RKO (cell line): ENCODE measurements around the gene POLH.
A peak's percentile ranks its signal among the peaks of the same experiment; 100 is the strongest.

Experiments used
- DNase-seq: peaks from one replicate; pipeline ENCODE4 v3.0.0-alpha.2; 2016; ENCODE audit warnings: low spot score

POLH gene

DNA sequence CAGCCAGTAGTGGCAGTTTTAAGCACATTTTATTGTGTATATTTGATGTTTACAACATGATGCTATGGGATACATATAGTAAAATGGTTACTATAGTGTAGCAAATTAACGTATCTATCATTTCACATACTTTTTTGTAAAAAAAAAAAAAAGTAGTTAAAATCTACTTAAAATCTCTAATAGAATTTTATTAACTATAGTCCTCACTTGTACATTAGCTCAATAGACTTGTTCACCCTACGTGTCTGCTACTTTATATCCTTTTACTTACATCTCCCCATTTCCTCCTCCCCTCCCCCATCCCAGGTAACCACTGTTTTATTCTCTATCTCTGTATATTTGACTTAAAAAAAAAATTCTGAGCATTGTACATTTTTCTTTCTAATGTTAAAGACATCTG is 30.0 kb downstream of the POLH start:
- DNase-seq, result no peak

DNA sequence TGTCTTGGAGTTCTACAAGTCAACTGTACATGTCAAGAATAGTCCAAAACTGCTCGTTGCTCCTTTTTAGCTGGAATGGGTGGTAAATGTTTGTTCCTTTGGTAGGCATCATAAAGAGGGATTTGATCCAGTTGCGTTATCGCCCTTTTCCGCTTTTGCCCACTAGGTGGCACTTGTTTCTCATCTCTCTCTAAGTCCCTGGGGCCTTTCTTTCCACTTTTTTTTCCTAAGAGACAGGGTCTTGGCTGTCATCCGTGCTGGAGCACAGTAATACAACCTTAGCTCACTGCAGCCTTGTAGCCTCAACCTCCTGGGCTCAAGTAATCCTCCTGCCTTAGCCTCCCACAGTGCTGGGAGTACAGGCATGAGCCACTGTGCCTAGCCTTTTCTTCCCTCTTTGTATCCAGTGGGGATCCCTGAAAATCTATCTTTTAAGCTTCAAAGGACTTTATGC is 32.4 kb downstream of the POLH start:
- DNase-seq, result peak; percentile 80

DNA sequence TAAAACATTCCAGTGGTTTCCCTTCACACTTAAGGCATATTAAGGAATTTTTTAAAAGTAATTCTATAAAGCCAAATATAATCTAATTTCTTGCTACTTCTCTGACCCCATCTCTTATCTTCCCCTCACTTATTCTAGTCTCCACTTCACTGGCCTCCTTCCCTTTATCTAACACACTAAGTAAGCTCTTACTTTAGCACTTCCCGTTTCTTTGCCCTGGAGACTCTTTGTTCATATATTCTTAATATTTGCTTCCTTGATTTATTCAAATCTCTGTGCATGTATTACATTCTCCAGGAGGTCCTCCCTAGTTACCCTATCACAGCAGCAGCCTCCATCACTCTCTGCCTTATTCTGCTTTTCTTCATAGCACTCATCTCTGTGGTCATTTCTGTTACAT is 32.8 kb downstream of the POLH start:
- DNase-seq, result no peak

DNA sequence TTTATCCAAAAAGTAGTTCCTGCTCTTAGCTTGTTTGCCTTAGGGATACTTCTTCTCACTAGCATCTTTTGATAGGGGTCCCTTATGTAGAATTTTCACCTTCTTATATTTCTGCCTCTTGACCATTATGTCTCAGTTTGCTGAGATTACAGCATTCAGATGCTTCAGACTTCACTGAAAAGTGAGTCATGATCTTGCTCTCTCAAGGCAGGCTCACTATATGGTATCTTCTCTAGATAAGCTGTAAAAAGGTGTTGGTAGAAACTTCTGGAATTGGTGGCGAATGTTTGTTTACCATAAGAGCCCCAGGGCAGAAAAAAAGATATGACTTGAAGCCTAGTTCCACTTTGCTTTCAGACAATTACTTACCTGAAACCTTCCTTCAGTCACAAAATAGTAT is 33.4 kb downstream of the POLH start:
- DNase-seq, result no peak

DNA sequence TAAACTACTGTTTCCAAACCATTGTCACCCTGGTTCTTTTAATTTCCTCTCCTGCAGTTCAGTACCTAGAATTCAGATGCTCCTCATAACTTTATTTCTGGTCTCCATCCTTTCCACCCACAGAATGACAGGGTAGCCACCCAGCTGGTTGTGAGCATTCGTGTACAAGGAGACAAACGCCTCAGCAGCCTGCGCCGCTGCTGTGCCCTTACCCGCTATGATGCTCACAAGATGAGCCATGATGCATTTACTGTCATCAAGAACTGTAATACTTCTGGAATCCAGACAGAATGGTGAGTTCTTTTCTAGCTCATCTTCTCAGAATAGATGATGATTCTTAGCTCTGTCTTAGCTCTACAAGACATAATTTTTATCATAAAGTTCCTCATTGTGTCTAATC is 34.4 kb downstream of the POLH start:
- DNase-seq, result no peak

DNA sequence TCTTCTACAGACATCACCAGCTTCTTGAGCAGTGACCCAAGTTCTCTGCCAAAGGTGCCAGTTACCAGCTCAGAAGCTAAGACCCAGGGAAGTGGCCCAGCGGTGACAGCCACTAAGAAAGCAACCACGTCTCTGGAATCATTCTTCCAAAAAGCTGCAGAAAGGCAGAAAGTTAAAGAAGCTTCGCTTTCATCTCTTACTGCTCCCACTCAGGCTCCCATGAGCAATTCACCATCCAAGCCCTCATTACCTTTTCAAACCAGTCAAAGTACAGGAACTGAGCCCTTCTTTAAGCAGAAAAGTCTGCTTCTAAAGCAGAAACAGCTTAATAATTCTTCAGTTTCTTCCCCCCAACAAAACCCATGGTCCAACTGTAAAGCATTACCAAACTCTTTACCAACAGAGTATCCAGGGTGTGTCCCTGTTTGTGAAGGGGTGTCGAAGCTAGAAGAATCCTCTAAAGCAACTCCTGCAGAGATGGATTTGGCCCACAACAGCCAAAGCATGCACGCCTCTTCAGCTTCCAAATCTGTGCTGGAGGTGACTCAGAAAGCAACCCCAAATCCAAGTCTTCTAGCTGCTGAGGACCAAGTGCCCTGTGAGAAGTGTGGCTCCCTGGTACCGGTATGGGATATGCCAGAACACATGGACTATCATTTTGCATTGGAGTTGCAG is 37.9 kb downstream of the POLH start:
- DNase-seq, result no peak

DNA sequence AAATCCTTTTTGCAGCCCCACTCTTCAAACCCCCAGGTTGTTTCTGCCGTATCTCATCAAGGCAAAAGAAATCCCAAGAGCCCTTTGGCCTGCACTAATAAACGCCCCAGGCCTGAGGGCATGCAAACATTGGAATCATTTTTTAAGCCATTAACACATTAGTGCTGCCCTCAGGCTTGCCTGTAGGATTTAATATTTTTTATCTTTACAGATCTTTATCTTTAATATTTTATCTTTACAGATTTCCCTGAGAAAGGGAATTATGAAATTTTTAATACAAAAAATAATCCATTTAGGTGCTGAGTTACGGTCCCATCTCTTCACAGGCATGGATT is 38.4 kb downstream of the POLH start:
- no peak for DNase-seq

DNA sequence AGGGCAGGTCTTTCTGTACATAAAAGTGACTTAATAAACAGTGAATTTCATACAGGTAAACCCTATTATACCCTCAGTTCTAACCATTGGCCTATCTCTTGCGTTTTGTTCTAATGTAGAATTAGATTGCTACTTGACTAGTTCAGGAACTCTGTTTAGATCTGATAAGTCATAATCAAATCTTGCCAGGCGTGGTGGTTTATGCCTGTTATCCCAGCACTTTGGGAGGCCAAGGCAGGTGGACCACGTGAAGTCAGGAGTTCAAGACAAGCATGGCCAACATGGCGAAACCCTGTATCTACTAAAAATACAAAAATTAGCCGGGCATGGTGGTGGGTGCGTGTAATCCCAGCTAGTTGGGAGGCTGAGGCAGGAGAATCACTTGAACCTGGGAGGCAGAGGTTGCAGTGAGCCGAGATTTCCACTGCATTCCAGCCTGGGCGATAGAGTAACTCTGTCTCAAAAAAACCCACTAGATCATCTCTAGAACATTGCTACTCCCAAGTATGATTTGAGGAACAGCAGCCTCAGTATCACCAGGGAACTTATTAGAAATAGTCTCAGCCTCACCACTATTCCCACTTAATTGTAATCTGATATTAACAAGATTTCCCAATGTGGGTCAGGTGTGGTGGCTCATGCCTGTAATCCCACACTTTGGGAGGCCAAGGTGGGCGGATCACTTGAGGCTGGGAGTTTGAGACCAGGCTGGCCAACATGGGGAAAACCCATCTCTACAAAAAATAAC is 40.9 kb downstream of the POLH start:
- no peak for DNase-seq

DNA sequence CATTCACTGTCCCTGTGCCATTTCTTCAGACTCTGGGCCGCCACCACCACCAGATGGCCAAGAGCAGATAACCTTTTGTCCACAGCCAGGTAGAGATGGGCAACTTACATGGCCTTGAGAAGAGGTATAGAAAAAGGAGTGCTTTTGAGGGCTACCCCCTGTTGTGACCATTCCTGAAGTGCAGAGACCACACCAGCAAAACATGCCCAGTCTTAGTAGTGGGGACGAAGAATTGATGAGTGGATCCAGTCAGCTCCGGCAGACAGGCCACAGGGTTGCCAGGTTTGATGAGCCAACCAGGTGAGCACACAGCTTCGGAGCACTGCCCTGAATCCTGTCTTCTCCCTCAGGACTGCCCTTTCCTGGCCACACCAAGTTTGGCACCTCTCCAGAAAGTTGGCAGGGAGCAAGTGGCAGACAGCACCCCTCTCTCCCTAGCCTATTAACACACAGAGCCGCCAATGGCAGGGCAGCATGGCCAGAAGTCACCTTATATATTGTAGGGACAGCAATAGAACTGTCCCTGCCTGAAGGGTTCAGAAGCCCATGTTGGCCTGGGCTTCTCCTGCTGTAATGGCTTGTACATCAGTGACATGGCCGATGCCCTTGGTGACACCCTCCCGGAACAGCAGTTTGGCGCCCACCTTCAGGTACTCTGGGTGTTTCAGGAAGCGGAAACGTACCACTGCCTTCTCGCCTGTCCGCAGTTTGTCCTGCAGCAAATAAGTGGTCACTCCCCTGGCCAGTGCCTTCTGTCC is 45.3 kb downstream of the POLH start:
- DNase-seq, result no peak

DNA sequence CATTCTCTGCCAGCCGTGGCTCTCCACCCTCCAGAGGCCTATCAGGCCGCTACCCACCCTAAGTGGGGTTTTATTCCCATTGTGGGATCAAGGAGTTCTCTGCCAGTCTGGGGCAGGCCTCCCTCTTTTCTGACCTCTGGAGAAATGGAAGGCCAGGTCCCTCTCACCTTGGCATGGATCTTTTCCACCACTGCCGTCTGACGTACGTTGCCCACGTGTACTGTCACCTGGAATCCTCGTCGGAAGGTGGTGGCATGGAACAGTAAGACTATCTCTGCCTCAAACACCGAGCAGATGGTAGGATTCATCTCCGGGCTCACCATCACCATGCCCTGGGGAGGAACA is 45.8 kb downstream of the POLH start:
- DNase-seq, result no peak

DNA sequence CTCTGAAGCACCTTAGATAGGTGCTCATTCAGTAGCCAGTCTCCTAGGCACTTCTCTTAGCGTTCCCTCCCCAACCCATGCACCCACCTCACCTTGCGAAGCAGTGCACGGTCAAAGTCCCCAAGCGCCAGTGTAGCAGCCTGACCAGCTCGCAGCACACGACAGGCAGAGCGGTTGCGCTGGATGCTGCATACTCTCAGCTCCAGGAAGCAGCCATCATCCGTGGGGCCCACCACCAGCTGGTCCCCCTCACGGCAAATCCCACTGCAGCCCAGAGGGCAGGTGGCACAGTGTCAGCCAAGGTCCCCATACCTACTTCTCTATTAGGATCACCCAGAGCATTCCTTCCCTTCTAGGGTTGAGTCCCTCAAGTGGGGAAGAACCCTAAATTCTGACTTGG is 46.6 kb downstream of the POLH start:
- DNase-seq, result no peak

DNA sequence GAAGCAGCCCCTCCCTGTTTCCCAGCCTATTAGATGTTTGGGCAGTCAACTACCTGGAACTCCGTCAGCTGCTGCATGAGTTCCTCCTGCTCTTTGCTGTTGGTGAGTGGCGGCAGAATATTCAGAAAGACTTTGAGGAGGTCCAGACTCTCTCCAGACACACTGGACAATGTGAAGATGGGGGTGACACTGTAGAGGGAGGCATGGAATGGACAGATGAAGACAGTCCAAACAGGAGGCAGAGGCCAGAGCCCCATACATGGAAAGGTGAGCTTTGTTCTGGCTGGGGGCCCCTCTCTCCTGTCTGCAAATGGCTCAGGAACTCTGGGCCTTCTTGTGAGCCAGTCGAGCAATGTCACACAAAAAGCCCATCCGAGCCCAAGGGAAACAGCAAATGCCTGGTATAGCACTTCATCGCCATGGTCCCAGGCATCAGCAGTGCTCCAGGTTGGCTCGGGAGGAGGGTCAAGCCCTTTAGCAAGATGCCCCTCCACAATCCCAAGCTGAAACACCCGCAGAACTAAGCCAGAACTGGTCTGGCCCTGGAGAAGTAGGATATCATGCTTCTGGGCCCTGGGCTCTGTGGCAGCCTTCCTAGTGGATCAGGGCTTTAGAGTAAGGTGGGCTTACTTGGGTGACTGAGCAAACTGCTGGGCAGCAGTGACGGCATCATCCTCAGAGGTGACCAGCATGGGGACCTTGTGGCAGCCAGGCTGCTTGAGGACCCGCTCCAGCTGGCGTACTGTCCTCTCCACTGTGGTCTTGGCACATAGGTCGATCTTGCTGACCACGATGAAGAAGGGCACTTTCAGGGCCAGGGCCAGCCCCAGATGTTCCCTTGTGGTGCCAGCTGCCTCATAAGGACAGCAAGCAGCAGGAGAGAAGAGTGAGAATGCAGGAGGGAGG is 48.1 kb downstream of the POLH start:
- DNase-seq, result no peak

DNA sequence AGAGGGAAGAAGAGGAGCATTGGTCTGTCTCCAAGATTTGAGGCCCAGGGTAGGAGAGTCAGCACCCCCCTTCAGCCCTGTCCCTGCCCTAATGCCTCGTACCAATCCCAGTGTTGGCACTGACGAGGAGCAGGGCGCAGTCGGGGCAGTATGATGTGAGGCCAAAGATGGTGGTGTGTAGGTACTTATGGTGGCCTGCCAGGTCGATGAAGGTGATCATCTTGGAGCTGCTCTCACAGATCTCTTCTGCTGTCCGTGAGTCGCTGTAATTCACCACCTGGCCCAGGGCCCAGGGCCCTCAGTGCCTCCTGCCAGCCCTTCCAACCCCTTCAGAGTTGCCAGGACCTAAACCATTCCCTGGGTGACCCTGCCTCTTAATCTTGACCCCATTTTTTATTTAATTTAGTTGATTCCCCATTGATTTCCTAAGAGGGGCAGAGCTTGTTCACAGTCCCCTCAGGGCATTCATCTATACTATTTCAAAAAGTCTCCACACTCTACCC is 48.9 kb downstream of the POLH start:
- no peak for DNase-seq

DNA sequence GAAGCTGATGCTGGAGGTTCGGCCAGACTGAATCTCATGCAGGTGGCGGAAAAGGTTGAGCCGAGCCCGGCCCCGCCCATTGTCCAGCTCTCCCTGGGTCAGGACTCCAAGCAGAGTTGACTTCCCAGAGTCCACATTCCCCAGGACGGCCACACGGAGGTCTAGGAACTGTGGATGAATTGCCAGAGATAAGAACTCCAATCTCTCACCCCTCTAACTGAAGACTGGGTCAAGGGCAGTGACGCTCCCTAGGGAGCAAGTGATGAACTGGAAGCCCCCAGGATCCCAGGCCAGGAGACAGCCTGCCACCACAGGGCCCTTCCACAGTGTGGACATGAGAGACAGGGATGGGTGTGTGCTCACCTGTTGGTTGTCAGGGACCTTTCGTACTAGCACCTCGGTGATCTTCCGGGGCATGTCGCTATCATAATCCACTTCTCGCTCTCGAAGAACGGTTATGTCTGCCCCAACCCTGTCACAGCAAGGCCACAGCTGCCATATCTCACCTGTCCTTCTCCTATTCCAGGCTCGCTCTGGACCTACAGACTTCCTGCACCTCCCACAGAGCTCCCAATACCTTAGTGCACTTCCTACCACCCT is 49.5 kb downstream of the POLH start:
- no peak for DNase-seq

DNA sequence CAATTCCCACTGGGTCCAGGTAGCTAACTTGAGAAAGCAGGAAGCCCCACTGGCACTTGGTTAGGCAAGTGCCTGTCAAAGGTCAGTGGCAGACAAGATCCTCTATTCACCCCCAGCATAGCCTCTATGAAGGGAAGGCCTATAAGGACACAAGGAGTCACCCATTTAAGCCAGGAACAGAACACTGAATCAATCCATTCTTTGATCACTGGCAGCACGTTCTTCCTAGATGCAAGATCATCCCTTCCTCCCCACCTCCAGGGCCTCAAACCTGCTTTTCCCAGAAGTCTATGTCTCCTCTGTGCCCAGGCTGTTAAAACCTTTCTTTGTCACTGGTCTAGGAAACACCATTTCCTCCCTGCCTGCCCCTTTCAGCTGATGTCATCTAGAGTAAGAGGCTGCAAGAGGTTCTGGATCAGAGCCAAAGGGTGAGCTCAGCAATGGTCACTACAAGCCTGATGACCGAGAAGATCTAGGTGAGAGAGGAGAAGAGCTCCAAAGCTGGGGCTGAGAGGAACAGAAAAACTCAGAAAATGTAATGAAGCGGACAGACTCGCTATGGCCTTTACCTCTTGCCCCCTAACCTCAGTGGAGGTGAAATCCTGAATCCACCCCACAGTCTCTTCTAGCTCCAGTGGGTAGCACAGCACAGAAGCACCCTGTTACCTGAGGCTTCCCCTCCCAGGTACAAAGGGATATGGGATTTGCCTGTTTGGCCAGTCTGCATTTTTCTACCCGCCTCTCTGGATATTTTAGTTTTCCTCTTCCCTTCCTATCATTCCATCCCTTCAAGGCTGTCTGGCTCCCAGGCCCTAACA is 51.2 kb downstream of the POLH start:
- peak; percentile 99 for DNase-seq

DNA sequence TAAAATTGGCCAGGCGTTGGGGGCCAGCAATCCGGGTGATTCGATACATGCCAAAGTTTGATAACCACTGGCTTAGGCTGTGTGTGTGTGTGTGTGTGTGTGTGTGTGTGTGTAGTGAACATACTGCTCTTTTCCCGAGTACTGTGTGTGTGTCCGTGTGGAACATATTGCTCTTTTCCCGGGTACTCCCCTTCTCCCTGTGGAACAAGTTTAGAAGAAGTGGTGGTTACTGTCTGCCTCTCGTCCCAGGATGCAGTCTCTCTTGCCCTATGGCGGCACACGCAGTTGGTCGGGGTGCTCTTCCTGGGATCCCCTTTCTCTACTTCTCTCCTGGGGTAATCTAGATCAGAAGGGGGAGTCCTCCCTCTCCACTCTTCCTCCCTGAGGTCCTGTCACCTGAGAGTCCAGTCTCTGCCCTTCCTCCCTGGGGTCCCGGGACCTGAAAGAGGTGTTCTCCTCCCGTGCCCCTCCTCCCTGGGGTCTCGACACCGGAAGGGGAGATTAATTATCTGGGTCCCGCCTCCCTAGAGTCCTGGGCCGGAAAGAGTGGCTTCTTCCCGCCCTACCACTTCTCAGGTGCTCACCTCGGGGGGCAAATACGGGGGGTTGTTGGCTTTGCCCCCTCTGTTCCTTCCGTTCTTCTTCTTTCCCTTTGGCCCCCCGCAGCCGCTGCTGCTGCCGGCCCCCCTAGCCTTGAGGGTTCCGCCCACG is 52.6 kb downstream of the POLH start:
- DNase-seq, result peak; percentile 67

DNA sequence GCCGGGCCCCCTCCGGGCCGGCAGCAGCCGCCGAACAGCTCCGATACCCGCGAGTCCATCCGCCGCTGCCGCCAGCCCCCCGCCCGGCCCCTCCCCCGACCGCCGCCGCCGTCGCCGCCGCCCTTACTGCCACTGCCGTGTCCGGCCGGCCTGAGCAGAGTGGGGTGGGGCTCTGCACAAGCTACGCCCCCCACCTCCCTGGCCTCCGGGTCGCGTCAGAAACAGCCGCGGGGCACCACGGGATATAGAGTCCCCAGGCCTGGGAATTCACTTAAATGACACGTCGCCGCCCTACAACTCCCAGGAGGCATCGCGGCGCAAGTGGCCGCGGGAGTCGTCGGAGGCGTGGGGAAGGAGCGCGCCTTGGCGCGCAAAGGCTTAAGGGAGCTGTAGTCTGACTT is 53.1 kb downstream of the POLH start, which contains the start of gene GTPBP2:
TSS of gene GTPBP2 (minus strand) at position 161 of the 401 bp plus-strand sequence. CDS start at position 59, 102 bp downstream.
- peak; percentile 99 for DNase-seq

DNA sequence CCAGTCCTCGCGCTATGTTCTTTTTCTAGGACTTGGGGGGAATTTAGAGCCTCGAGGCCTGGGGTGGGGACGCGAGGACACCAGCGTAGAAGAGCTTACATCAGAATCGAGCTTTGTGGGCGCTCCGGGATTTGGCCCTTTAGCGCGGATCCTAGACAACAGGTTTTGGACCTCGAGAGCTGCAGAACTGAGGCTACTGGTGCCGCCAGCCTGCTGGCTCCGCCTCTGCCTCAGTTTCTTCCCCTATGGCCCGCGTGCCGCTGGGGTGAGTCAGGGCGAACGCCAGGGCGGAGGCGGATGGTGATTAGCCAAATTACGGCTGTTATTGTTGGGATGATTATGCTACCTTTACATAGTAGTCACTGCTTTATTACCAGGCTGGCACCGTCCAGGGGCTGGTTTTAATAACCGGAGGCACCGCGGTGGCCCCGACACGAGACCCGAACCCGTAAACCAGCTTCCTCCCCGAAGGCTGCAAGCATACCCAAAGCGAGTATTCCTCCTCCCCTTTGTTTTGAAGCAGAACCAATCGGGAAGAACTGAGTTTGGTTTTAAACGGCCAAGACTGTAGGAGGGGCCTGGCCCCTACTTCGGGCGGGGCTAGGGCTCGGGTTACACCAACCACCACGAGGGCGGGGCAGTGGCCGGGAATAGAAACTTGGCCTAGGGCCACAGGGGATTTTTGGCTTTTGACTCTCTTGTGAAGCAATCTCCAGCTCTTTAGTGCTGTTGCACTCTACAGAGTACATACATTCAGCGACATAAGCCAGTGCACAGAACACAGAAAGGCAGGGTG is 53.7 kb downstream of the POLH start:
- DNase-seq, result peak; percentile 97

DNA sequence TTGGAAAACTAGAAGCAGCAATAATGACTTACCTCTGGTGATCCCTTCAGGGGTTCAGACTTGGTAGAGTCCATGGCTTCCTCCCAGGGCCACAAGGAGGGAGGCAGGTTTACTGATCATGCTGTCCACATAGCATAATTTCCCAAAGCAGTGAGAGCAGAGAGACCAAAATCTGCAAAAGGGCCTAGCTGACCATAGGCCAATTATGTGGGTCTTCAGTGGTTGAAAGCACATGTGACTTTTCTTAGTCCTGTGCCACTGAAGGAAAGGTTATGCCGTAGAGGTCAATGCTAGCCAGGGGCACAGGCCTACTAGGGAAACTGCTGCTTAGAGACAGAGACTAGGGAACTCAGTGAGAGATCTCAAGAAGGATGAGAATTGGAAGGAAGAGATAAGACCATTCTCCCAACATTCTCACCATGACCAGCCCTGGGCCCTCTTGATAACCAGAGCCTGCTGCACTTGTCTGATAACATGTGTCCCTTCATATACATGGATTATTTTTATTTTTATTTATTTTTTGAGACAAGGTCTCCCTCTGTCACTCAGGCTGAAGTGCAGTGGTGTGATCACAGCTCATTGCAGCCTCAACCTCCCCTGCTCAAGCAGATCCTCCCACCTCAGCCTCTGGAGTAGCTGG is 55.1 kb downstream of the POLH start:
- DNase-seq, result no peak
